Spinal cord (tissue), 10 donors: Measurements from ENCODE around the gene MCM3. TPM values are rescaled to one million over a fixed set of nuclear protein-coding genes. Genes with fewer than 3 reads are reported as not detected.

Experiments used
- DNase-seq, 6 donors: peaks; one replicate each; pipeline versions ENCODE4 v3.0.0 to v3.0.0-alpha.2; 2013 to 2015; ENCODE audit warnings: low spot score in 6 of 6, low read depth in 4 of 6
- H3K27ac ChIP-seq: one replicate; pipeline ENCODE4 v1.5.1; 2013; ENCODE audit warnings: low read depth, low read length, control low read depth
- H3K27me3 ChIP-seq: one replicate; pipeline ENCODE4 v1.6.1; 2013; ENCODE audit warnings: low read length; ENCODE audit not compliant: control insufficient read depth, insufficient read depth
- H3K36me3 ChIP-seq: one replicate; pipeline ENCODE4 v1.6.1; 2013; ENCODE audit warnings: low read length; ENCODE audit not compliant: control insufficient read depth, insufficient read depth
- H3K4me1 ChIP-seq: one replicate; pipeline ENCODE4 v1.6.1; 2013; ENCODE audit warnings: low read length; ENCODE audit not compliant: control insufficient read depth, insufficient read depth
- H3K4me3 ChIP-seq: one replicate; pipeline ENCODE4 v1.5.1; 2013; ENCODE audit warnings: low read depth, low read length, control low read depth
- H3K9me3 ChIP-seq: one replicate; pipeline ENCODE4 v1.6.1; 2013; ENCODE audit warnings: low read length; ENCODE audit not compliant: control insufficient read depth, insufficient read depth
- WGBS: methylation state at CpG from one replicate; pipeline ENCODE4 v1.1.5; 2013; ENCODE audit warnings: missing lambda C conversion rate; ENCODE audit not compliant: insufficient coverage; 5-methylcytosine and 5-hydroxymethylcytosine counted together
- polyA plus RNA-seq, 2 donors: library from polyadenylated mRNA; unstranded; fragments of 120-200 nt; gene quantifications; one replicate each; pipeline ENCODE4 v1.2.1, GENCODE V29; 2013; ENCODE audit not compliant: insufficient read length in 2 of 2
- total RNA-seq, 2 donors: library from RNA; depleted of rRNA in 1 of 2; stranded (reverse); fragments of 120-200 nt in 1 of 2; fragments of >200 nt in 1 of 2; gene quantifications; one replicate each; pipeline versions ENCODE4 v1.2.3 to v1.2.4, GENCODE V29; 2013 to 2014
- donor health status: healthy.

The MCM3 gene
- total and polyA plus RNA-seq, 4 donors, result 31.9 to 61.4 (median 35.2) TPM

DNA sequence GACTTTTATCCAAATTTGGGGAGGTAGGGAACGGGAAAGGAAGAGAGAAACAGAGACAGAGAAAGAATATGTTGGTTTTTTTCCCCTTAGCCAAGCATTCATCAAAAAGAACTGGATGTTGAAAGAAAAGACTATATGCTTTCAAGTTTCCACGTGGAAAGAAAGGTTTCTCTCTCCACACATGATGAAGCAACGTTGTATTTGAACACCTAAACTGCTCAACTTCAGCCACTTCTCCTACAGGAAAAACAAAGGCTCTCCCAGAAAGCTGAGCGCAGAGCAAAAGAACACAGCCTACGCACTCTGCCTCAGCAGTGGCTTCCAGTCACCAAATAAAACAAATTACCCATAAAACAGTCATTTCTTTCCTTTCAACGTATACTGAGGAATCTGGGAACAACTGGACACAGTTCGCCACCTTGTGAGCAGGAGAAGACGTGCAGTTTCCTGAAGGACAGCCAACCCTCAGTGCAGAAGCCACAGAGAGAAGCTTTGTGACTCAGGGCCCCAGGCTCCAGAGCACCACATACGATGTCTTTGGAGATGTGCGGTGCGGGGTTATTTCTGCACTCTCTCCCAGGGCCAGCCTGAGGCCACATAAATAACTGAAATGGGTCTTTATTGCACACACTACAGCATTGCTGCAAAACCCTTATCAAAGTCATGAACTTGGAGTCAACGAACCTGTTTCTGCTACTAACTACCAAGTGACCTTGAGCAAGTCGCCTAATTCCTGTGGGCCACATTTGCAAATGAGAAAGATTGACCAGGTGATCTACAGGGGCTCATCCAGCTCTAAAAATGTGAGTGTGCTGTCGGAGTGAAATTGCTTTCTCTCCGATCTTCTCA, 50.3 kb downstream of the MCM3 start:
- Histone ChIP-seq H3K36me3 (no peaks in the 10 kb centered on the region), H3K4me1 (no peaks in the 10 kb centered on the region), H3K27me3 (no peaks in the 10 kb centered on the region), H3K27ac (no peak overlapping the region), H3K9me3 (no peaks in the 10 kb centered on the region), H3K4me3 (no peak overlapping the region)
- WGBS, result 37% methylated on average over 10 of the region's 15 CpGs
- peak in 4 of 6 donors; percentile 9 to 56 (median 31) for DNase-seq

DNA sequence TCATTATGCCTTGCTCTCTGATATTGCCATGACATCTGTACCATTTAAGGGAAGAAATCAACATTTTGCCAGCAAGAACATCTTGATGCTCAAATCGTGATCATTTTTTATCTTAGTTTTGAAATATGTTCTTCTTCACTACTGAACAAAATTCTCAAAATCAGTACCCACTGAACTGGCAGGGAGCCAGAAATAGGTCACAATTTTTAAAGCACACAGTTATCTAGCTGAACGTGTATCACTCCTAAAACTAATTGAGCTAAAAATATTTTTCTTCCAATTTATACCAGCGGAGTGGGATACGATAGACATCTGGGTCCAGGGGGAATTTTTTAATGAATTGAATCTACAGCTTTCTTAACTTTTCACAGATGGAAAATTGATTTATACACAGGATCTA, 51.5 kb downstream of the MCM3 start:
- no peak overlapping the region for H3K27ac ChIP-seq
- peak in 2 of 6 donors; percentile 4 to 17 for DNase-seq
- no CpG with 5 or more reads among the region's 4 CpGs for WGBS
- no peaks in the 10 kb centered on the region for H3K27me3 ChIP-seq
- no peaks in the 10 kb centered on the region for H3K4me1 ChIP-seq
- no peak overlapping the region for H3K4me3 ChIP-seq
- H3K9me3 ChIP-seq, result no peaks in the 10 kb centered on the region
- no peaks in the 10 kb centered on the region for H3K36me3 ChIP-seq

DNA sequence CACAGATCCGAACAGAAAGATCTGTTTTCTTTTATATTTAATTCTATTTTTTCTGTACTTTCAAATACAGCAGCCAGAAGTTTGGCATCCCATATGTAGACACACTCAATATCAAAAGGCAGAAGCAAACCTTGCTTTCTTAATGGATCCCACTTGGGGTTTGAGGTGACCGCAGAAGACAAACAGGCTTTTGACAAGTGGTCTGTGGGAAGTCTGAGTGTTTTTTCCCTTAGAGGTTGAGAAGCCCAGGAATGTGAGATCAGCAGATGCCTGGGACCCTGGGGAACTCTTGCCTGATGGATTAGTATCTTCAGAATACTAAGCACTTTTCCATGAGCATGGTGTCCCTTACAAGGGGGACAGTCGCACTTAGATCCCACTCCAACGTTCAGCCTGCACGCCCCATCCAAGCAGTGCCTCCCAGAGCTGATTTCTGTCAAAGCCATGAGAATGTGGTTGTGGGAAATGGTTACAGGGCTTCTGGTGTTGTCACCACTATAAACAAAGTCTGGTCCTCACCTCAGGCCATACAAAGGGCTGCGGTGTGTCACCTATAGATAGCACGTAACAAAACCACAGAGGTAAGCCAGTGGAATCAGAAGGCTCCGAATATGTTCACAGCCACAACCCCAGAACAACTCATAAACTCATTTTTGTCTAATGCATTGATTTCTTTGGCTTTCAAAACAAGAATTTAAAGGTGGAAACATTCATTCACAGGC, 53.0 kb downstream of the MCM3 start:
- no peaks in the 10 kb centered on the region for H3K36me3 ChIP-seq
- H3K4me1 ChIP-seq, result no peaks in the 10 kb centered on the region
- no peak overlapping the region for H3K27ac ChIP-seq
- WGBS, result 90% methylated on average over 3 of the region's 8 CpGs
- no peaks in the 10 kb centered on the region for H3K9me3 ChIP-seq
- no peak for DNase-seq
- no peak overlapping the region for H3K4me3 ChIP-seq
- H3K27me3 ChIP-seq, result no peaks in the 10 kb centered on the region

DNA sequence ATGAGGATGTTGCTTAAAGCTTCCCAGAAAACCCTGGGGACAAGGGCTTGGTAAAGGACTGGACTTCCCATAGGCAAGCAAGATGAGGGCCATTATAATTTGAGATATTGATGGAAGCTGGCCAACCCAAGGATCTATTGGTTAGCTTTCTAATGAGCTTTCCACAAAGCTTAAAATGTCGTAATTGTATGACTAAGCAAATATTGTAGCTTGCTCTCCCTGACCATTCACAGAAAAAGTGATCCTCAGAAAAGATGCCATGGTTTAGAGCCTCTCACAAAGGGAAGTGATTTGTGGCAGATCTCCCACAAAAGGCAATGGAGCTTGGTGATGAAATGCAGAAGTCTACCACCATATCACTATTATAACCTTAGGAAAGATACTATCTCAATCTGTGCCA, 53.9 kb downstream of the MCM3 start:
- WGBS, result no CpG with 5 or more reads among the region's 1 CpG
- H3K27ac ChIP-seq, result no peak overlapping the region

DNA sequence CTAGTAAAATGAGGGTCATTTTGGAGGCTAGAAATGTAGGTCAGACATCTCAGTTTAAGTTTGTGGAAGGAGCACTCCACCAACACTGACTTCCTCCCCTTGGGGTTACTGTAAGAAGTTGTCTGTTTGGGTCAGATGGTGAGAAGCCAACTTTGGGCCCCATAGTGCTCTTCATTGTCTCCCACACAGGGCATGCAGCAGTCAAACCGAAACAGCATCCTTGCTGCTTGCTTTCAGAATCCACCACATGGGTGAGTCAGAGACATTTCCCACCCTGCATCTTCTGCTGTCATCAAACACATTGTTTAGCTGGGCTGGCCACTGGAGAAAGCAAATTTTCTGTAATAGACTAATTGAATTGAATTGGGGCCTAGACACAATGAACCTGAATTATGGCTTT, 57.0 kb downstream of the MCM3 start:
- WGBS, result 83% methylated on average over 1 of the region's 1 CpG
- H3K4me1 ChIP-seq, result no peaks in the 10 kb centered on the region
- H3K4me3 ChIP-seq, result no peak overlapping the region
- no peaks in the 10 kb centered on the region for H3K36me3 ChIP-seq
- no peak overlapping the region for H3K27ac ChIP-seq
- H3K27me3 ChIP-seq, result no peaks in the 10 kb centered on the region
- DNase-seq, result no peak
- H3K9me3 ChIP-seq, result no peaks in the 10 kb centered on the region

More for the DNA sequence above, 53.9 kb downstream of the MCM3 start:
- no peaks in the 10 kb centered on the region for H3K36me3 ChIP-seq
- no peak overlapping the region for H3K4me3 ChIP-seq
- H3K4me1 ChIP-seq, result no peaks in the 10 kb centered on the region
- no peaks in the 10 kb centered on the region for H3K27me3 ChIP-seq
- no peak for DNase-seq
- no peaks in the 10 kb centered on the region for H3K9me3 ChIP-seq

DNA sequence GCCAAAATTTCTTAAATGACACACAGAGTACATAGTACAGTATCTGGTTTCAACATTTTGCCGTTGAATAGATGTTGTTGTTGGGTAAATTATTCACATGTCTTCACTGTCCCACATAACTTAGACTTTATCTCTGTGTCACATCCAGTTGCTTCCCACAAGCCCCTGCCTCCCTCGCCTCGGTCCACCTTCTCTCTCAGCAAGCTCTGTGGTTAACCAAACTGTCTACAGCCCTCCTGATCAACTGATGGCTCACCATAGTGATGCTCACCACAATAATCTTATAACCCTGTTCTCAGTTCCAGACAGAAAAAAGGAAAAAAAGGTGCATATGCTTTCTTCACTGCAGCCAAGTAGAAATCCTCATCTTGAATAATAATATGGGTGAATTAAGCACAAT, 63.2 kb downstream of the MCM3 start:
- H3K4me1 ChIP-seq, result no peaks in the 10 kb centered on the region
- 80% methylated on average over 2 of the region's 3 CpGs for WGBS
- no peaks in the 10 kb centered on the region for H3K36me3 ChIP-seq
- H3K4me3 ChIP-seq, result no peak overlapping the region
- no peaks in the 10 kb centered on the region for H3K27me3 ChIP-seq
- no peak overlapping the region for H3K27ac ChIP-seq
- no peaks in the 10 kb centered on the region for H3K9me3 ChIP-seq
- no peak for DNase-seq

DNA sequence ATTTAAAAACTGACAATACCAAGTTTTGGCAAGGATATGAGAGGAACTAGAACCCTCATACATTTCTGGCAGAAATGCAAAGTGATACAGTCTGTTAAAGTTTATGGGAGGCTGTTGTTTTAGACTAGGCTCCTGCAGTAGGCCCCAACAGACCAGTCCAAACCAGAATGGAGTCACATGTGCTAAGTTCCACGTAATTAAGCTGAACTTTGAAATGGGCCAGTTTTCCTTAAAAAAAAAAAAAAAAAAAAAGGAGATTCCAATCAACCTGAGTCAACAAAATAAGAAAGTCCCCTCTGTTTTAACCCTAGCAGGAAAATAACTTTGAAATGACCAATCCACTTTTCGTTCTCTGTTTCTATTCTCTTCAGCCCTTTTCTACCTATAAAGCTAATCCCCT, 66.8 kb downstream of the MCM3 start:
- Histone ChIP-seq H3K4me1 (no peaks in the 10 kb centered on the region), H3K36me3 (no peaks in the 10 kb centered on the region), H3K27ac (no peak overlapping the region), H3K9me3 (no peaks in the 10 kb centered on the region), H3K4me3 (no peak overlapping the region), H3K27me3 (no peaks in the 10 kb centered on the region)
- WGBS, result 90% methylated on average over 2 of the region's 2 CpGs
- no peak for DNase-seq

DNA sequence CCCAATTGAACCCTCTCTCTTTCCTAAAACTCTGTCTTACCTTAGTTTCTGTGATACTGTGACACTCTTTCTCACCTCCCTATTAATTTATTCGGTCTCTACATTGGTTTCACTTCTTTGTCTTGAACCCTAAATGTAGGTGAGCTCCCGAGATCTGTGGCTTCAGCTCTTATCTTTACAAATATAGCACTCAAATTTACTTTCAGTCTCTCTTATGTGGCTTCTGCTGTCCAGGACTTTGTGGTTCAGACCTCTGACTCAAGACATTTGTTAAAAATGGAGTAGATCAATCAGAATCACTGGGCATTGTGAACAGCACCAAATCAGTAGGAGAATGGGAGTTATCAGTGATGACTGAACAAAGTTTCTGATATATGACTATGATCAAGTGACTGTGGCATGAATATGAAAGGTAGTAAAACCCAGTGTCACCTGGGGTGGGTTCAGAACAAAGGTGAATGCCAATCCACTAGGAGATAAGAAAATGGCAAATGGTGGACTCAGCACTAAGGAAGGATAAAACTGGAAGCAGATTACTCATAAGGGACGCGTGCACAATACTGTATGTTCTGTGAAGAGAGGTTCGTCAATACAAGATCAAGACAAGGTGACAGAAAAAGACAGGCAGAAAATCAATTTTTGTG, 67.5 kb downstream of the MCM3 start:
- Histone ChIP-seq H3K27ac (no peak overlapping the region), H3K4me3 (no peak overlapping the region), H3K4me1 (no peaks in the 10 kb centered on the region), H3K9me3 (no peaks in the 10 kb centered on the region), H3K27me3 (no peaks in the 10 kb centered on the region), H3K36me3 (no peaks in the 10 kb centered on the region)
- DNase-seq, result no peak
- whole genome bisulfite sequencing, result 93% methylated on average over 5 of the region's 5 CpGs

DNA sequence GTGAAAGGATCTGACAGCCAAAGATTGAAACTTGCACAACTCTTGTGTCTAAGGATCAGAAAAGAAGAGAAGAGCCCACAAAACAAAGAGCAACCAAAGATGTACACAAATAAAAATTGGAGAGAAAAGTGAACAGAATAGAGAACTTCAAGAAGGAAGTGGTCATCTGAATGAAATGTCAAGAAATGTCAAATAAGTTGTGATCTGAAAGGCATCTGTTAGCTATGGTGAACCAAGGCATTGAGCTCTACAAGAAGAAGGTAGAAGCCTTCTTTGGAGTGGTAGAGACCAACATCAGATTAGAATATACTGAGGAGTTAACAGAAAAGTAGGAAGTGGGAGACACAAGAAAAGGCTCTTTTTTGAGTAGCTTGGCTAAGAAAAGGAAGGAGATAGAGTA, 68.8 kb downstream of the MCM3 start:
- no peaks in the 10 kb centered on the region for H3K4me1 ChIP-seq
- H3K27ac ChIP-seq, result no peak overlapping the region
- DNase-seq, result no peak
- no peak overlapping the region for H3K4me3 ChIP-seq
- no peaks in the 10 kb centered on the region for H3K27me3 ChIP-seq
- H3K36me3 ChIP-seq, result no peaks in the 10 kb centered on the region
- no peaks in the 10 kb centered on the region for H3K9me3 ChIP-seq
